ENCODE results near the gene RPS10.

DNA sequence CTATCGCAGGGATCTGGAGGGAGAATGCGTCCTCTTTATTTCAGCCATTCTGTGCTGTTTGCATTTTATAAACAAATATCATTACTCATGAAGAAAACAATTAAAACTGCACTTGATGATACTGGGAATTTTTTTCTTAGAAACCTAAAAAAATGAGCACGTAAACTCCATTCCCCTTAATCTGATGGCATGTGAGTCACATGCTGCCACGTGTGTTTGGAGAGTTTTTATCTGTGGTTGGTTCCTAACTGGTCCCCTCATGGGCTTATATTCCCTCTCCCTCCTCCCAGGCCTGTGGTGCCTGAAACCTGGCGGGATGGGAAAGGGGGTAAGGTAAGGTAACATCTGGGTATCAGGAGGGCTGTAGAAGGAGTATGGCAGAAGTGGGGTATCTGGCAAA, 46.6 kb upstream of the RPS10 start:
- TF ChIP-seq POLR2A (IDR thresholded peaks at IDR 0.05; ENCODE audit: low read length) (no peak), GATA1 (IDR thresholded peaks at IDR 0.05; ENCODE audit: low read depth, low read length) (no peak)

All from erythroblast (primary cell).